GM21515 (cell line): ENCODE results near the gene PERM1.

Source experiments
- ATAC-seq: cut with Tn5 transposase; IDR thresholded peaks from one replicate; pipeline ENCODE4 v1.9.1; 2021; ENCODE audit not compliant: unreplicated experiment

Gene PERM1

GRCh38 chr1:966135-966703 lies 15.7 kb downstream of the PERM1 start, which contains the start of gene PLEKHN1:
TSS of gene PLEKHN1 (plus strand) at chr1:966482. CDS start at chr1:966532, 50 bp downstream.
- peak; percentile 22 for ATAC-seq

DNA sequence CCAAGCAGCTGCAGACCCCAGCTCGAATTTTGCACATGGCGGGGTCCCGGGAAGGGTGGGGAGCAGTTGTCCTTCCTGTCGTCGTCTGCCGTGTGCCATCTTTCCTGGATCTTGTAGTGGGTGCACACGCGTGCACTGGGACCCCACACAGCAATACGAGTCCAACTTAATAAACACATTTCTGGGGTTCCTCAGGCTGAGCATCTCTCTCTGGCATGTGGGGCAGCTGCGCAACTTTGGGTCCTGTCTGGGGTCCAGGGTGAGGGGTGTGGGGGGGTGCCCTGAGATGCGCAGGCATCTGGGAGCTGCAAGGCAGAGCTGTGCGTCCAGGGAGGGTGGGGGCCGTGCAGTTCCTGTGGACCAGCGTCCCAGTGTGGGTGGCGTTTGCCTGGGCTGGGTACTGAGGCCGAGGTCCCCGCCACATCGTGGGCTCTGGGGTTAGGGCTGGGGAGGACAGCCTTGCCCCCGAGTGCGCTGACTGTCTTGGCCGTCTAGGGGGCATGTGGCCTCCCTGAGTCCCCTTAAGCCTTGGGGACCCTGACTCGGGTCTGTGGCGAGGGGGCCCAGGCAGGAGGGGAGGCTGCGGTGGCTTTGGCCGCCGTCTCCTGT lies 16.3 kb downstream of the PERM1 start:
- no peak for ATAC-seq

DNA sequence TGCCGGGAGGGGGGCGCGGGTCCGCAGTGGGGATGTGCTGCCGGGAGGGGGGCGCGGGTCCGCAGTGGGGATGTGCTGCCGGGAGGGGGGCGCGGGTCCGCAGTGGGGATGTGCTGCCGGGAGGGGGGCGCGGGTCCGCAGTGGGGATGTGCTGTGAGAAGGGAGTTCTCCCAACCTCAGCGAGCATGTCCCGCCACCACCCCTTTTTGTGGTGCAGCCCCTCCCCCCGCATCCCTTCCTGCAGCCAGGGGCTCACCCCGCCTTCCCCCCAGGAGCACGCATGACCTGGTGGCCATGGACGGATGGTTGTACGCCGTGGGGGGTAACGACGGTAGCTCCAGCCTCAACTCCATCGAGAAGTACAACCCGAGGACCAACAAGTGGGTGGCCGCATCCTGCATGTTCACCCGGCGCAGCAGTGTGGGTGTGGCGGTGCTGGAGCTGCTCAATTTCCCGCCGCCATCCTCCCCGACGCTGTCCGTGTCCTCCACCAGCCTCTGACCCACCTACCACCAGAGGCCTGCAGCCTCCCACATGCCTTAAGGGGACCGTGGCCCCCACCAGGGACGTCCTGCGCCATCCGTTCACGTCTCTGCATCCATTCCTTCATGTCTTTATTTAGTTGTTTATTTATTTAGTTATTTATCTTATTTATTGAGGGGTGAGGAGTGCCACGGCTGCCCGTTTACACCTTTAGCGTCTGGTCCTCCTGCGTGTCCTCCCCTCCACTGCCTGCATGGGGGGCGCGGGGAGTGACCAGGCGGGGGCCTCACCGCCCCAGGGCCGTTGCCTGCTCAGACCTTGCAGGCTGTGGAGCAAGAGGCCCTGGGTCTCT lies 17.0 kb downstream of the PERM1 start:
- no peak for ATAC-seq

GRCh38 chr1:963746-964525 lies 18.0 kb downstream of the PERM1 start:
- no peak for ATAC-seq

DNA sequence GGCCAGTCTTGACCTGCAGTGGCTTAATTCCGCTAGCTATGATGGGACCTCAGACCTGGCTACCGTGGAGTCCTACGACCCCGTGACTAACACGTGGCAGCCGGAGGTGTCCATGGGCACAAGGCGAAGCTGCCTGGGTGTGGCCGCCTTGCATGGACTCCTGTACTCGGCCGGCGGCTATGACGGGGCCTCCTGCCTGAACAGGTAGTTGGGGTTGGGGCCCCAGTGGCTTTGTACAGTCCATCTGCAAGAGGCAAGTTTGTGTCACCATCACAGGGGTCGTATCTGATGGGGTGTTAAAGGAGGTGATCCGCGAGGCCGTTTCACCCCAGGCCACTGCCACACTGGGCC lies 18.6 kb downstream of the PERM1 start:
- no peak for ATAC-seq

DNA sequence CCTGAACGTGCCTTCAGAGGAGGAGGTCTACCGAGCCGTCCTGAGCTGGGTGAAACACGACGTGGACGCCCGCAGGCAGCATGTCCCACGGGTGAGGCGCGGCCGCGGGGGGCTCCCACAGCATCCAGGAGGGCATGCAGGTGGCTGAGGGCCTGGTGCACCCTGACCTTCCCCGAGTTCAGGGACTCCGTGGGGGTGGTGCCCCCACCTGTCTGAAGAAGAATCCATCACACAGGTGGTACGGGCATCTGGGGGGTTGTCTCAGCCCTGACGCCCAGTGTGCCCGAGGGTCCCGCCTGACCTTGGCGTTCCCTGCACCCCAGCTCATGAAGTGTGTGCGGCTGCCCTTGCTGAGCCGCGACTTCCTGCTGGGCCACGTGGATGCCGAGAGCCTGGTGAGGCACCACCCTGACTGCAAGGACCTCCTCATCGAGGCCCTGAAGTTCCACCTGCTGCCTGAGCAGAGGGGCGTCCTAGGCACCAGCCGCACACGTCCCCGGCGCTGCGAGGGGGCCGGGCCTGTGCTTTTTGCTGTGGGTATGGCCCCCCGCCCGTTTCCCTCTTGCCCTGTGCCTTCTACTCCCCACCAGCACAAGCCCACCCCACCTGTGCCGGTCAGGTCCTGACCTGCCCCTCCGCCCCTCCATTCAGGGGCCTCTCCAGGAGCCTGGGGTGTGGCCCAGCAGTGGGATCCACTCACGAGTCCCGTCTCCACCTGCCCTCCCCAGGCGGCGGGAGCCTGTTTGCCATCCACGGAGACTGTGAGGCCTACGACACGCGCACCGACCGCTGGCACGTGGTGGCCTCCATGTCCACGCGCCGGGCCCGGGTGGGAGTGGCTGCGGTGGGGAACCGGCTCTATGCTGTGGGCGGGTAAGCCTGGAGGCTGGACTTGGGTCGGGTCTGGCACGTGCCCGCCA lies 19.3 kb downstream of the PERM1 start:
- no peak for ATAC-seq

- no peak for ATAC-seq
Observed at GRCh38 chr1:961132-961669, 20.7 kb downstream of the PERM1 start.

DNA sequence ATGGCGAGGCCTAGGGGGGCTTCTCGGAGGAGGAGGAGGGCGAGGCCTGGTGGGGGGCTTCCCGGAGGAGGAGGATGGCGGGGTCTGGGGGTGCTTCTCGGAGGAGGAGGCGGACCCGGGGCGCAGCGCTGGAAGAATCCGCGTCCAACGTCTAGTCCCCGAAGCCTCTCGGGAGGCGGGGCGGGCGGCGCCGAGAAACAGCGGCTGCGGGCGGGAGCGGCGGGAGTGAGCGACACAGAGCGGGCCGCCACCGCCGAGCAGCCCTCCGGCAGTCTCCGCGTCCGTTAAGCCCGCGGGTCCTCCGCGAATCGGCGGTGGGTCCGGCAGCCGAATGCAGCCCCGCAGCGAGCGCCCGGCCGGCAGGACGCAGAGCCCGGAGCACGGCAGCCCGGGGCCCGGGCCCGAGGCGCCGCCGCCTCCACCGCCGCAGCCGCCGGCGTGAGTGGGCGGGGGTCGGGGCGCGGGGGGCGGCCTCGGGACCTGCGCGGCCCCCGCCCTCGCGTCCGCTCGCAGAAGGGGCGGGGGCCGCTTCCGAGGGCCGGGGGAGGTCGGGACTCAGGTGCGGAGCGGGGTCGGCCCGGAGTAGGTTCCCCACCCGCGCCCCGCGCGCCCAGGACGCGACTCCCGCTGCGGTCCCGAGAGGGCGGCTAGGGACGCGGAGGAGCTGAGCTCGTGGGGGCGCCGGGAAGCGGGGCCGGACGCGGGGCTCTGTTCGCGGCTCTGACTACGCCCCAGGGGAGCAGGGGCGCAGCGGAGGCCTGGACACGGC lies 21.3 kb downstream of the PERM1 start, which contains the start of gene KLHL17:
Gene KLHL17 (plus strand): TSS at position 222 of the 769 bp plus-strand sequence. CDS start 110 bp downstream, at position 332.
- ATAC-seq = peak; percentile 38

GRCh38 chr1:959731-960362 lies 22.0 kb downstream of the PERM1 start:
- no peak for ATAC-seq

DNA sequence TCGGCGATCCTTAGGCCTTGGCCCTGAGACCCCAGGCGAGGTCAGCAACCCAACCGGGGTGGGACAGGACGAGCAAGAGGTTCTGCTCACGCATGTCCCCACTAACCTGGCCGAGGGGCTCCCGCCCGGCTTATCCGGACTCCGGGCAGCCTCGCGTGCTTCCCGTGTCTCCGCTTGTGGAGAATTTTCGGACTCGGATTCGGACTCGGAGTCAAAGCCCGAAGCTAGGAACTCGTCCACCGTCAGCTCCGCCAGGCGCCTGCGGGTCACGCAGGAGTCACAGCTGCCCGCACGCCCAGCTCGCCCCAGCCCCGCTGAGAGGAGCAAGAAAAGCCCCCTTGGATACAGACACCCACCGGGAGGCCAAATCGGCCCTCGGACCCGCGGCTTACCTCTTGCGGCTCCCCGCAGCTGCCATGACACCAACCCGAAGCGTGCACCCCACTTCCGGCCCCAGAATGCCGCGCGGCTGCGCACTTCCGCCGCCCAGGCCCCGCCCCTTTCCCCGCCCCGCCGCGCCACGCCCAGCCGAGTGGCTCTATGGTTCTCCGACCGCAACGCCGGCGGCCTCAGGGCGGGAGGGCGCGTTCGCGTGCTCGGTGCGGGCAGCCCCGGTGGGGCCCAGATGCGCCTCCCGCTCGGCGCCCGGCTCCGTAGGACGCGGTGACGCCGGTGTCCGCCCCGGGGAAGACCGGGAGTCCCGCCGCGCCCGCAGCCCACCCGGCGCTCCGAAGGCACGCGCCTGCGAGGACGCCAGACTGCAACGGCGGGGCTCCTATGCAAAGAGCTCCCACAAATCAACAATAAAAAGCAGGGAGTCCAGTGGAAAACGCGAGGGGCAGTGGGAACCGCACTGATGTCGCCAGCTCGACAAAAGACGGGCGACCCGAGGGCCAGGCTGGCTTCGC lies 22.8 kb downstream of the PERM1 start, which contains the start of gene NOC2L:
Gene NOC2L (minus strand): TSS at position 434 of the 908 bp plus-strand sequence. CDS start 16 bp downstream, at position 418.
- peak; percentile 61 for ATAC-seq

DNA sequence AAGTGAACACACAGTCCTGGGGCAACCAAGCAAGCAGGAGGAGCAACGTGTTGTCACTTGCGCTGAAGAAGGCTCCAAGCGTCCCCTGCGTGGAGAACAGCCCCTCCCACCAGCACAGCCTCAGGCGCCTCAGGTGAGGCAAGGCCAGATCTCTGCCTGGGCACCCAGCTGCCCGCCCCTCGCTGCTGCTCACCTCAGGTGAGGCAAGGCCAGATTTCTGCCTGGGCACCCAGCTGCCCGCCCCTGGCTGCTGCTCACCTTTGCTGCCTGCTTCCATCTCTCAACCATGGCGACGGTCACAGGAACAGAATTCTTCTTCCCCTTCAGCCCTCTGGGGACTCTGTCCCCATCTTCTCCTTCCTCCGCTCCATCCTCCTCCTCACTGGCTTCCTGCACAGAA lies 25.3 kb downstream of the PERM1 start:
- ATAC-seq = no peak

GRCh38 chr1:955474-955873 lies 26.4 kb downstream of the PERM1 start:
- no peak for ATAC-seq

DNA sequence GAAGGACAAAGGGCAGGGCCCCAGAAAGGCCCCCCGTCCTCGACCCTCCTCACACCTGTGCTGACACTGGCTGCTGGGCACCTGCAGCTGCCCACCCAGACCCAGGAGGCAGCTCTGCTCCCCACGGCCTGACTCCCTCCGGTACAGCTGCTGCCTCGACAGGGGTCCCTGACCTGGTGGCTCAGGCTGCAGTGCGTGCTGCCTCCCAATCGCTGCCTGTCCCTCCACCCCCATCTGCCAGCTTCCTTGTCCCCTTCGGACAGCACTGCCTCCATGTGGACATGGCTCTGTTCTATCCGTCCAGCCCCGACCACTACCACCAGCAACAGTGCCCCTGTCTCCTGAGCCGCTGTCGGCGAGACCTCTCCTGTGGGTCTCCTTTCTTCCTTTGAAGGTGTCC lies 27.0 kb downstream of the PERM1 start:
- ATAC-seq = no peak

DNA sequence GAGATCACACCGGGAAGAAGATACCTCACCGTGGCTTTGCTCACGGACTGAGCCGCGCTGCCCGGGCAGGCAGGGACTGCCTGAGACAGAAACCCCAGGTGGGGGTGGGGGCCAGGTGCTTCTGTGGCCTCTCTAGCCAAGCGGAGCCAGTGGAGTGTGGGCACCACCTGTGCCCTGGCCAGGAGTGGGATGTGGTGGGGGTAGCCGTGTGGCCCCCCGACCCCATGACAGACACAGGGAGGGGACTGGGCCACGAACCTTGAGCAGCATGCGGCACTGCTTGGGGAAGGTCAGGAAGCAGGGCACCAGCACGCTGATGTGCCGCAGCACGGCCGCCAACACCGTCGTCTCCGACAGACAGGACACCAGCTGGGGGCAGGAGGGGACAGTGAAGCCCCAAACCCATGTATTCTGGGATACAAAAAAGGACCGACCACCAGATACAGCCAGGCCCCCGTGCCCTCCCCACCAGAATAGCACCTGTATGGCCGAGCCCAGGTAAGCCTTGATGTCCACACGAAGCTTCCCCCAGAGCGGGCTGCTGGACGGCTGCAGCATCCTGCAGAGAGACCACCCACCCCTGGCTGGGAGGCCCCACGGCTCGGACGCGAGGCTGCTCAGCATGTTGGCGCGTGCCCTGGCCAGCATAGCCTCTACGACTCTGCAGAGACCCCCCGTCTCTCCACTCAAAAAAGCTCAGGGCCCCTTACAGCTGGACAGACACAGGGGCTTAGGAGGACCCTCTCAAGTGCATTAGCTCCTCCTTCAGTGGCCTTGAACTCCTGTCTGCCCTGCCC lies 28.2 kb downstream of the PERM1 start:
- ATAC-seq = no peak

DNA sequence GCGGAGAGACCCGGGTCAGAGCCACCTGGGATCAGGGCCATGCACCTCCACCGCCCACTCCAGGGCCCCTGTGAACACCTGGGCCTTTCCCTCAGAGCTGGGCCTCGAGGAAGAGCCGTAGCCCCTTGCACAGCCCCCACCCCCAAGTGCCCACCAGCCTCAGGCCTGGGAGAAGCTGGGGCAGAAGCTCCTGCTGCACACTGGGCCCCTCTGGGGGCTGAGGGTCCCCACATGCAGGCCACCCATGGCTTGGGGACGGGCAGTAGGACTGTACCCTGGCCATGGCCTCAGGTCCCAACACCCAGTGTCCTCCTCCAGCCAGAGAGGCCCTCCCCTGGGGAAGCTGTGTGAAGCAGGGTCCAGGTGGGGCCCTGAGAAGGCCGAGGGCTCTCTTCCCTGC lies 29.3 kb downstream of the PERM1 start:
- no peak for ATAC-seq

GRCh38 chr1:952201-952600 lies 29.7 kb downstream of the PERM1 start:
- ATAC-seq = no peak

- ATAC-seq = no peak
Observed at GRCh38 chr1:951364-951763, 30.5 kb downstream of the PERM1 start.
